Stomach smooth muscle (tissue), 2 donors: ENCODE measurements around the gene NAA40.

ENCODE experiments used
- H3K27ac ChIP-seq: one replicate; pipeline ENCODE4 v1.7.0; 2013; ENCODE audit warnings: mild to moderate bottlenecking, low read length, inconsistent platforms
- H3K27me3 ChIP-seq, 2 donors: one replicate each; pipeline ENCODE4 v1.7.0; 2013; ENCODE audit warnings: low read length in 2 of 2; ENCODE audit not compliant: insufficient read depth in 2 of 2, control insufficient read depth in 1 of 2
- H3K36me3 ChIP-seq, 2 donors: one replicate each; pipeline ENCODE4 v1.7.0; 2013; ENCODE audit warnings: low read length in 2 of 2; ENCODE audit not compliant: control insufficient read depth in 2 of 2, insufficient read depth in 2 of 2
- H3K4me1 ChIP-seq: one replicate; pipeline ENCODE4 v1.7.0; 2013; ENCODE audit warnings: low read length; ENCODE audit not compliant: control insufficient read depth, insufficient read depth
- H3K4me3 ChIP-seq, 2 donors: one replicate each; pipeline ENCODE4 v1.7.0; 2013; ENCODE audit warnings: low read length in 2 of 2
- H3K9ac ChIP-seq, 2 donors: one replicate each; pipeline ENCODE4 v1.7.0; 2013; ENCODE audit warnings: low read length in 2 of 2, mild to moderate bottlenecking in 1 of 2
- H3K9me3 ChIP-seq, 2 donors: one replicate each; pipeline ENCODE4 v1.7.0; 2013; ENCODE audit warnings: low read length in 2 of 2; ENCODE audit not compliant: control insufficient read depth in 2 of 2
- donor health status: healthy.
- donor health status: Pancreatic carcinoma.

Gene NAA40

GRCh38 chr11:63920126-63920938 lies 18.5 kb upstream of the NAA40 start:
- Histone ChIP-seq H3K4me3 (peak overlapping the region in 1 of 2 donors; percentile 61), H3K9ac (peak overlapping the region in 1 of 2 donors; percentile 36), H3K9me3 (no peaks in the 10 kb centered on the region), H3K27ac (peak overlapping the region; percentile 78), H3K36me3 (no peaks in the 10 kb centered on the region), H3K27me3 (no peaks in the 10 kb centered on the region), H3K4me1 (peaks cover 48% of the 10 kb centered on the region)

GRCh38 chr11:63920939-63921417 lies 17.8 kb upstream of the NAA40 start:
- no peaks in the 10 kb centered on the region for H3K9me3 ChIP-seq
- H3K4me3 ChIP-seq = no peak overlapping the region
- H3K4me1 ChIP-seq = peaks cover 44% of the 10 kb centered on the region
- H3K27me3 ChIP-seq = no peaks in the 10 kb centered on the region
- H3K27ac ChIP-seq = no peak overlapping the region
- no peak overlapping the region for H3K9ac ChIP-seq
- H3K36me3 ChIP-seq = no peaks in the 10 kb centered on the region

DNA sequence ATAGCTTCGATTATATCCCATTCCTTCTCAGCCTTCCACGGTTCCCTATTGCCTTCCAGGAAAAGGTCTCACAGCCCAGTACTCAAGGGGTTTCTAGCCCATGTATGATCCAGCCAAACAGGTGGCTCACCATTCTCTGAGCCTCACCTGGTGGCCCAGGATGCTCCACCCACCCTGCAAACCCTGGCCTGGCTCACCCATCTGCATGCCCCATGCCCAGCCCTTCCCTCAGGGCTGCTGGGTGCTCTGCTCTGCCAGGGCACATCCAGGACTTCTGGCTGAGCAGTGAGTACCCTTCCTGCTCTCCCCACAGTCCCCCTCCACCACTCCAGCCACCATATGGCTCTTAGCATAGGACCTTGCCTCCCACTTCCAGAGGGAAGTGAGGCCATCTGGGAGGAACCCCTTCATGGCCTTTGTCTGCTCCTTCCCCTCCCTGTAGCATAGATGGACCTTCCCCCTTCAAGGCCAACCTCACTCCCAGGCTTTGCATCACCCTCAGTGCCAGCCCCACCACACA lies 16.1 kb upstream of the NAA40 start:
- H3K9ac ChIP-seq = no peak overlapping the region
- H3K27ac ChIP-seq = no peak overlapping the region
- H3K27me3 ChIP-seq = no peaks in the 10 kb centered on the region
- H3K9me3 ChIP-seq = no peaks in the 10 kb centered on the region
- H3K4me3 ChIP-seq = no peak overlapping the region
- peaks cover 30% of the 10 kb centered on the region for H3K4me1 ChIP-seq
- H3K36me3 ChIP-seq = no peaks in the 10 kb centered on the region

GRCh38 chr11:63923319-63923718 lies 15.5 kb upstream of the NAA40 start:
- no peaks in the 10 kb centered on the region for H3K9me3 ChIP-seq

GRCh38 chr11:63929616-63930015 lies 9.2 kb upstream of the NAA40 start:
- Histone ChIP-seq H3K4me3 (no peak overlapping the region), H3K27ac (no peak overlapping the region)

More at GRCh38 chr11:63923319-63923718, 15.5 kb upstream of the NAA40 start:
- H3K36me3 ChIP-seq = no peaks in the 10 kb centered on the region
- H3K27me3 ChIP-seq = no peaks in the 10 kb centered on the region
- no peak overlapping the region for H3K27ac ChIP-seq
- no peak overlapping the region for H3K4me3 ChIP-seq
- peaks cover 24% of the 10 kb centered on the region for H3K4me1 ChIP-seq
- no peak overlapping the region for H3K9ac ChIP-seq

GRCh38 chr11:63931045-63931444 lies 7.8 kb upstream of the NAA40 start:
- no peaks in the 10 kb centered on the region for H3K27me3 ChIP-seq
- no peak overlapping the region for H3K9ac ChIP-seq
- no peak overlapping the region for H3K4me3 ChIP-seq
- H3K36me3 ChIP-seq = no peaks in the 10 kb centered on the region
- H3K9me3 ChIP-seq = no peaks in the 10 kb centered on the region
- H3K4me1 ChIP-seq = no peaks in the 10 kb centered on the region
- no peak overlapping the region for H3K27ac ChIP-seq

More at GRCh38 chr11:63929616-63930015, 9.2 kb upstream of the NAA40 start:
- Histone ChIP-seq H3K4me1 (no peaks in the 10 kb centered on the region), H3K27me3 (no peaks in the 10 kb centered on the region), H3K36me3 (no peaks in the 10 kb centered on the region), H3K9ac (no peak overlapping the region), H3K9me3 (no peaks in the 10 kb centered on the region)

GRCh38 chr11:63931876-63932275 lies 6.9 kb upstream of the NAA40 start:
- H3K27me3 ChIP-seq = no peaks in the 10 kb centered on the region
- H3K4me3 ChIP-seq = no peak overlapping the region
- no peak overlapping the region for H3K9ac ChIP-seq
- H3K9me3 ChIP-seq = no peaks in the 10 kb centered on the region
- H3K36me3 ChIP-seq = no peaks in the 10 kb centered on the region
- no peak overlapping the region for H3K27ac ChIP-seq
- H3K4me1 ChIP-seq = no peaks in the 10 kb centered on the region

DNA sequence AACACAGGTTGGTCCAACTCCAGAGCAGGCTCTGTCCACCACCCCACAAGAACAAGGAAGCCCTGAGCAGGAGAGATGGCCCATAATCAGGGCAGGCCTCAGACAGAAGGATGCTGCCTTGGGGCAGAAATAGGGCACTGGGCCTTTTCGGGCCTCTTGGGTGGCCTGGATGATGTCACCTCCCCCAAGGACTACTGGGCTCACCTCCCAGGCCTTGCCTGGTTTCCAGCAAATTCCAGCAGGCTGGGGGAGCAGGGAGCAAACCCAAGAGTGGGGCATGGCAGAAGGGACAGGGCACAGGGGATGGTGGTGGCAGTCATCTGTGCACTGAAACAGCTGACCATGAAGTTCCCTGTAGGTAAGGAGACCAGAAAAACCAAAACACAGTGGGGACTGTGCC lies 5.3 kb upstream of the NAA40 start:
- H3K36me3 ChIP-seq = no peaks in the 10 kb centered on the region
- no peak overlapping the region for H3K27ac ChIP-seq
- H3K27me3 ChIP-seq = no peaks in the 10 kb centered on the region
- H3K9me3 ChIP-seq = no peaks in the 10 kb centered on the region
- peaks cover 6% of the 10 kb centered on the region for H3K4me1 ChIP-seq
- H3K9ac ChIP-seq = no peak overlapping the region
- H3K4me3 ChIP-seq = no peak overlapping the region

- H3K4me3 ChIP-seq = peak overlapping the region; percentile 56 to 79
- H3K27ac ChIP-seq = peak overlapping the region; percentile 55
- H3K4me1 ChIP-seq = peaks cover 16% of the 10 kb centered on the region
- H3K27me3 ChIP-seq = no peaks in the 10 kb centered on the region
- peak overlapping the region; percentile 41 to 42 for H3K9ac ChIP-seq
- no peaks in the 10 kb centered on the region for H3K9me3 ChIP-seq
- no peaks in the 10 kb centered on the region for H3K36me3 ChIP-seq
These were observed 906 bp upstream of the NAA40 start for GRCh38 chr11:63937713-63938478.

DNA sequence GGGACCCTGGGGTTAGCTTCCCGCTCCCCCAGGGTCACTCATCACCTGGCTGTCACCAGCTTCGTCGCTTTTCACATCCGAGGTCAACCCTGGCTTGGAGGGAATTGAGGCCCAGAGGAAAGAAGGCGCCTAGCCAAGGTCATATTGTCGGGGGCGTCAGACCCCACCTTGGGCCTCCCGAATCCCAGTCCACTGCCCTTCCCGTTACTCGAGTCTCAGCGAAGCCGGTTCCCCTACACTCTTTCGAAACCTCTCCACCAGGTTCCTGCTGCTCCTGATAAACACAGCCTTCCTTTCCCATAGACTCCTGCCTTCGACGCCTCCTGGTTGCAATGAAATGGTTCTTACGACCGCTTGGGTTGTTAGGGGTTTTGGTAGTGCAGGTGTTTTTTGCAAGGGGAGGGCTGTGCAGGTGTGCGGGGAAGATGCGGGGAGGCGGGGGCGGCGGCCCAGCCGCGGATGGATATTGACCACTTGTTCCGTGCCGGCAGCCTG lies 642 bp downstream of the NAA40 start:
- Histone ChIP-seq H3K4me1 (peaks cover 20% of the 10 kb centered on the region), H3K9ac (peak overlapping the region; percentile 69 to 77), H3K4me3 (peak overlapping the region; percentile 79 to 82), H3K27ac (no peak overlapping the region), H3K27me3 (no peaks in the 10 kb centered on the region), H3K36me3 (no peaks in the 10 kb centered on the region), H3K9me3 (no peaks in the 10 kb centered on the region)
